H1 (cell line): ENCODE measurements around the gene TRDN. TPM values are rescaled to one million over a fixed set of nuclear protein-coding genes. Genes with fewer than 3 reads are reported as not detected.

Experiments used
- CTCF ChIA-PET: fragments of 300-600 bp; sonication (Branson Sonifier 250); formaldehyde crosslinking; loops from one replicate; lab custom pipeline; 2021; ENCODE audit not compliant: partially characterized antibody; lab: Charles Lee
- POLR2A ChIA-PET: fragments of 300-600 bp; sonication (Branson Sonifier 250); formaldehyde crosslinking; loops from one replicate; lab custom pipeline; 2021; ENCODE audit warnings: inconsistent platforms; ENCODE audit not compliant: partially characterized antibody; lab: Charles Lee
- DNase-seq, 2 experiments: peaks; one replicate each; pipeline versions ENCODE4 v3.0.0 to v3.0.0-alpha.2; 2010 to 2022; ENCODE audit warnings: low spot score in 2 of 2, low read depth in 1 of 2, mixed read lengths in 1 of 2
- FAIRE-seq: peaks from 2 replicates; lab custom pipeline; 2011; peaks lifted over from hg19 to GRCh38; lab: Jason Lieb, UNC
- H2AFZ ChIP-seq: 2 replicates; pipeline ENCODE4 v1.8.1; 2012; ENCODE audit warnings: low read length, inconsistent platforms
- H2AK5ac ChIP-seq: 2 replicates; pipeline ENCODE4 v1.6.1; 2013; ENCODE audit warnings: low read depth, low read length
- H2BK120ac ChIP-seq: replicated peaks from 2 replicates; pipeline ENCODE3; 2013; ENCODE audit warnings: low read depth, low read length, inconsistent platforms
- H2BK12ac ChIP-seq: 2 replicates; pipeline ENCODE4 v1.6.1; 2013; ENCODE audit warnings: low read depth, low read length
- H2BK15ac ChIP-seq: 2 replicates; pipeline ENCODE4 v1.6.1; 2013; ENCODE audit warnings: low read length
- H2BK20ac ChIP-seq: 2 replicates; pipeline ENCODE4 v1.6.1; 2013; ENCODE audit warnings: low read length
- H2BK5ac ChIP-seq: 2 replicates; pipeline ENCODE4 v1.6.1; 2013; ENCODE audit warnings: low read depth, low read length
- H3K14ac ChIP-seq: 2 replicates; pipeline ENCODE4 v1.6.1; 2013; ENCODE audit warnings: inconsistent platforms; ENCODE audit not compliant: insufficient read length
- H3K18ac ChIP-seq: 2 replicates; pipeline ENCODE4 v1.6.1; 2013; ENCODE audit warnings: low read length; ENCODE audit errors: extremely low read depth
- H3K23ac ChIP-seq: 2 replicates; pipeline ENCODE4 v1.6.1; 2013; ENCODE audit warnings: inconsistent platforms; ENCODE audit not compliant: insufficient read length
- H3K23me2 ChIP-seq: 2 replicates; pipeline ENCODE4 v1.6.1; 2013; ENCODE audit warnings: low read depth, low read length
- H3K27ac ChIP-seq: 2 replicates; pipeline ENCODE4 v1.6.1; 2011; ENCODE audit warnings: low read depth, low read length, inconsistent platforms
- H3K27me3 ChIP-seq, 4 experiments: replicated peaks in 1 of 4; 1 replicate in 1 of 4; 2 replicates in 3 of 4; pipeline versions ENCODE4 v1.6.1 to v1.8.1; 2011 to 2013; ENCODE audit warnings: low read length in 3 of 4, mild to moderate bottlenecking in 3 of 4, inconsistent platforms in 2 of 4, mixed read lengths in 2 of 4, moderate library complexity in 1 of 4; ENCODE audit not compliant: control insufficient read depth in 3 of 4, insufficient read depth in 3 of 4; ENCODE audit errors: extremely low read depth in 1 of 4
- H3K36me3 ChIP-seq, 4 experiments: 2 replicates each; pipeline versions ENCODE4 v1.6.1 to v1.8.1; 2011 to 2013; ENCODE audit warnings: mild to moderate bottlenecking in 4 of 4, low read length in 3 of 4, moderate library complexity in 2 of 4, control low read depth in 1 of 4, inconsistent platforms in 1 of 4; ENCODE audit not compliant: insufficient read depth in 4 of 4, control insufficient read depth in 2 of 4
- H3K4ac ChIP-seq: replicated peaks from 2 replicates; pipeline ENCODE3; 2013; ENCODE audit warnings: low read length, low read depth, mixed read lengths, inconsistent platforms; ENCODE audit not compliant: insufficient read length
- H3K4me1 ChIP-seq, 4 experiments: replicated peaks in 1 of 4; 1 replicate in 1 of 4; 2 replicates in 3 of 4; pipeline versions ENCODE4 v1.6.1 to v1.8.1; 2011 to 2013; ENCODE audit warnings: low read length in 3 of 4, inconsistent platforms in 2 of 4, mixed read lengths in 1 of 4; ENCODE audit not compliant: insufficient read depth in 4 of 4, control insufficient read depth in 3 of 4
- H3K4me2 ChIP-seq, 2 experiments: 2 replicates each; pipeline versions ENCODE4 v1.6.1 to v1.8.1; 2011 to 2013; ENCODE audit warnings: low read depth in 2 of 2, low read length in 2 of 2, control low read depth in 1 of 2, inconsistent platforms in 1 of 2, mild to moderate bottlenecking in 1 of 2; ENCODE audit not compliant: insufficient read depth in 1 of 2
- H3K4me3 ChIP-seq, 4 experiments: fragments of 200-600, 300-600 bp in 1 of 4; sonication (generic), shearing (Covaris generic), sonication (Bioruptor Twin) in 1 of 4; 2 replicates each; pipeline versions ENCODE4 v1.5.1 to v1.8.1; 2011 to 2016; ENCODE audit warnings: low read length in 4 of 4, low read depth in 3 of 4, control low read depth in 2 of 4, inconsistent platforms in 2 of 4, mild to moderate bottlenecking in 2 of 4, mixed read lengths in 1 of 4, moderate library complexity in 1 of 4; ENCODE audit not compliant: insufficient read depth in 2 of 4; ENCODE audit errors: extremely low read depth in 1 of 4
- H3K56ac ChIP-seq: replicated peaks from 2 replicates; pipeline ENCODE3; 2013; ENCODE audit warnings: low read depth, mild to moderate bottlenecking, mixed read lengths, low read length, inconsistent platforms; ENCODE audit not compliant: insufficient read length
- H3K79me1 ChIP-seq: 2 replicates; pipeline ENCODE4 v1.6.1; 2013; ENCODE audit warnings: low read depth, low read length, control low read depth
- H3K79me2 ChIP-seq, 2 experiments: 2 replicates each; pipeline versions ENCODE4 v1.6.1 to v1.8.1; 2012 to 2013; ENCODE audit warnings: low read length in 2 of 2, mild to moderate bottlenecking in 2 of 2, inconsistent platforms in 1 of 2; ENCODE audit not compliant: insufficient read depth in 2 of 2, control insufficient read depth in 1 of 2
- H3K9ac ChIP-seq, 4 experiments: replicated peaks in 1 of 4; 1 replicate in 1 of 4; 2 replicates in 3 of 4; pipeline versions ENCODE4 v1.6.1 to v1.8.1; 2011 to 2013; ENCODE audit warnings: low read depth in 3 of 4, low read length in 3 of 4, control low read depth in 2 of 4, mild to moderate bottlenecking in 2 of 4, moderate library complexity in 2 of 4, inconsistent platforms in 1 of 4; ENCODE audit errors: extremely low read depth in 1 of 4
- H3K9me3 ChIP-seq, 2 experiments: 2 replicates each; pipeline versions ENCODE4 v1.6.1 to v1.8.1; 2012 to 2013; ENCODE audit warnings: mild to moderate bottlenecking in 2 of 2, moderate library complexity in 2 of 2, control low read depth in 1 of 2, inconsistent platforms in 1 of 2, low read depth in 1 of 2, low read length in 1 of 2, mixed read lengths in 1 of 2; ENCODE audit not compliant: insufficient read depth in 2 of 2
- H4K20me1 ChIP-seq, 2 experiments: replicated peaks in 1 of 2; 2 replicates each; pipeline versions ENCODE3 to v1.8.1; 2011 to 2013; ENCODE audit warnings: inconsistent platforms in 2 of 2, low read length in 2 of 2, mild to moderate bottlenecking in 1 of 2; ENCODE audit not compliant: insufficient read depth in 2 of 2, control insufficient read depth in 1 of 2
- H4K5ac ChIP-seq: 2 replicates; pipeline ENCODE4 v1.6.1; 2013; ENCODE audit warnings: low read length, low read depth, mixed read lengths, inconsistent platforms; ENCODE audit not compliant: insufficient read length
- H4K8ac ChIP-seq: 2 replicates; pipeline ENCODE4 v1.8.0; 2013; ENCODE audit warnings: mild to moderate bottlenecking, moderate library complexity, low read length, inconsistent platforms; ENCODE audit not compliant: insufficient read depth; ENCODE audit errors: extremely low read depth
- H4K91ac ChIP-seq: replicated peaks from 2 replicates; pipeline ENCODE3; 2013; ENCODE audit warnings: low read length, mixed read lengths, inconsistent platforms; ENCODE audit not compliant: insufficient read length
- SIN3A ChIP-seq, 2 experiments: IDR thresholded peaks in 1 of 2; conservative IDR thresholded peaks in 1 of 2; 2 replicates each; pipeline ENCODE4 v1.6.1; 2011 to 2012; ENCODE audit warnings: low read length in 2 of 2, improper control_type of control experiment in 1 of 2, low read depth in 1 of 2, mild to moderate bottlenecking in 1 of 2
- TAF7 ChIP-seq: optimal IDR thresholded peaks from 2 replicates; pipeline ENCODE3; 2011; ENCODE audit warnings: low read depth, mild to moderate bottlenecking, inconsistent platforms, low read length, moderate library complexity, borderline replicate concordance
- polyA plus RNA-seq, 7 experiments: library from polyadenylated mRNA; depleted of rRNA in 3 of 7; stranded (reverse) in 5 of 7; unstranded in 2 of 7; fragments of >200 nt in 5 of 7; fragments of 200-250 nt in 2 of 7; gene quantifications; 1 replicate in 5 of 7; 2 replicates in 1 of 7; 4 replicates in 1 of 7; pipeline versions ENCODE4 v1.2.1 to v1.2.3, GENCODE V29; 2011 to 2013; ENCODE audit warnings: missing spikeins in 2 of 7, mixed read lengths in 2 of 7
- total RNA-seq: library from RNA; stranded (reverse); fragmentation: NEBNext Ultra II Directional; extraction: Animal tissue kit (Norgen Biotek cat#: 25700); gene quantifications from 2 replicates; pipeline ENCODE4 v1.2.1, GENCODE V29; 2021

TRDN gene
- total and polyA plus RNA-seq, 2 of the 8 experiments (the other 6 are each of a cell fraction or from before 2014, with no cell fraction given), result 1.6 to 41.6 TPM

DNA sequence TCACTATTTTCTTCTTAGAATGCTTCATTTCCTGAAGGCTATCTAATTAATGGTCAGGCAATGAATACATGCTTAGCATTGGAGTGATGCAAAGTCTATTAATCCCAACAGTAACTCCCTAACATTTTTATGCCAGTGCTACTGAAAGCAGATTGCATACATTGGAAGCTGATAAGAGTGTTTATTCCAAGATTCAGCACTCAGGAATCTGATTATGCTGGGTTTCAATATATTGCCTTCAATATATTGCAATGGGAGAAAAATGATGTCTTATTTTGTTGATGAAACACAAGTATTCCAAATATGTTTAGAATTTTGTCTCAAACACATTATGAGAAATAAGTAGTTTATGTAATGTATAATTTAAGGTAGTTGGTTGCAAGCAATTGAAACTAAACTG, 26.7 kb upstream of the TRDN start:
- Histone ChIP-seq H2BK15ac (no peak overlapping the region), H2AFZ (no peak overlapping the region), H3K9ac (no peak overlapping the region), H3K14ac (no peak overlapping the region), H4K91ac (no peak overlapping the region), H2BK120ac (no peak overlapping the region), H3K79me2 (no peaks in the 10 kb centered on the region), H3K79me1 (no peaks in the 10 kb centered on the region), H2BK5ac (no peak overlapping the region), H3K27me3 (no peaks in the 10 kb centered on the region), H3K4me1 (peaks cover 0 to 2% (median 0%) of the 10 kb centered on the region in 4 experiments; a peak in 1 of 7 replicates), H3K36me3 (no peaks in the 10 kb centered on the region; a peak in 1 of 8 replicates), H3K23ac (no peak overlapping the region), H2BK12ac (no peak overlapping the region), H4K5ac (no peak overlapping the region), H3K4me2 (no peak overlapping the region), H3K4me3 (no peak overlapping the region), H3K56ac (no peak overlapping the region), H2AK5ac (no peak overlapping the region), H3K9me3 (0 out of 4 replicates have a peak, but pooled peaks cover 0 to 3% of the 10 kb centered on the region in 2 experiments), H3K27ac (no peak overlapping the region), H4K8ac (no peak overlapping the region), H3K18ac (no peak overlapping the region), H3K4ac (no peak overlapping the region), H4K20me1 (no peaks in the 10 kb centered on the region), H3K23me2 (peaks cover 2% of the 10 kb centered on the region; the same call in 1 of the 2 replicates), H2BK20ac (no peak overlapping the region)
- FAIRE-seq, result no peak
- ChIA-PET POLR2A (no interaction called here), CTCF (no interaction called here)
- TF ChIP-seq TAF7 (no peak), SIN3A (conservative IDR thresholded peaks at IDR 0.05 in 1 of 2, IDR thresholded peaks at IDR 0.05 in 1 of 2; ENCODE audit: low read depth in 1 of 2, low read length in 2 of 2) (no peak)
- no peak for DNase-seq
